CD4-positive, alpha-beta T cell (primary cell): ENCODE measurements around the gene PRKCH. TPM values are rescaled to one million over a fixed set of nuclear protein-coding genes. Genes with fewer than 3 reads are reported as not detected.

Experiments
- ATAC-seq: fragments of 200-7000 bp; cut with Tn5 transposase; one replicate; pipeline ENCODE4 v1.10.0; 2022; ENCODE audit warnings: mild to moderate bottlenecking; ENCODE audit not compliant: poor library complexity
- CTCF ChIA-PET: fragments of 350-600 bp; sonication (Branson Sonifier 250); formaldehyde crosslinking; loops from one replicate; lab custom pipeline; 2021; ENCODE audit warnings: antibody characterized with exemption, inconsistent platforms; lab: Charles Lee
- POLR2A ChIA-PET: fragments of 350-600 bp; sonication (Branson Sonifier 250); formaldehyde crosslinking; loops from one replicate; lab custom pipeline; 2021; ENCODE audit warnings: antibody characterized with exemption, inconsistent platforms; lab: Charles Lee
- DNase-seq, 14 experiments: peaks; one replicate each; pipeline ENCODE4 v3.0.0-alpha.2; 2013 to 2020; ENCODE audit warnings: mixed read lengths in 2 of 14
- H3K27ac ChIP-seq, 2 donors: one replicate each; pipeline versions ENCODE4 v1.5.1 to v1.7.0; 2013; ENCODE audit warnings: low read length in 2 of 2, low read depth in 1 of 2, mild to moderate bottlenecking in 1 of 2
- H3K27me3 ChIP-seq, 2 experiments: 1 replicate in 1 of 2; 2 replicates in 1 of 2; pipeline versions ENCODE4 v1.6.1 to v1.7.0; 2013; ENCODE audit warnings: low read length in 2 of 2, control low read depth in 1 of 2, mild to moderate bottlenecking in 1 of 2, moderate library complexity in 1 of 2; ENCODE audit not compliant: insufficient read depth in 2 of 2, control insufficient read depth in 1 of 2
- H3K36me3 ChIP-seq: one replicate; pipeline ENCODE4 v1.6.1; 2013; ENCODE audit warnings: low read length, control low read depth; ENCODE audit not compliant: insufficient read depth
- H3K4me1 ChIP-seq: one replicate; pipeline ENCODE4 v1.6.1; 2013; ENCODE audit warnings: low read length, control low read depth; ENCODE audit not compliant: insufficient read depth
- H3K4me3 ChIP-seq: one replicate; pipeline ENCODE4 v1.5.1; 2013; ENCODE audit warnings: mild to moderate bottlenecking, low read length, moderate library complexity
- H3K9me3 ChIP-seq, 2 experiments: 1 replicate in 1 of 2; 2 replicates in 1 of 2; pipeline versions ENCODE4 v1.6.1 to v1.7.0; 2013; ENCODE audit warnings: low read length in 2 of 2, mild to moderate bottlenecking in 2 of 2, control low read depth in 1 of 2, moderate library complexity in 1 of 2; ENCODE audit not compliant: control insufficient read depth in 1 of 2, insufficient read depth in 1 of 2
- H3K27ac Mint-ChIP-seq: one replicate; pipeline ENCODE4 v1.8.0; 2020; ENCODE audit warnings: mixed read lengths
- H3K27me3 Mint-ChIP-seq: one replicate; pipeline ENCODE4 v1.8.0; 2021; ENCODE audit warnings: mixed read lengths
- H3K36me3 Mint-ChIP-seq: one replicate; pipeline ENCODE4 v1.8.0; 2021; ENCODE audit warnings: low read depth, mixed read lengths
- H3K4me1 Mint-ChIP-seq: one replicate; pipeline ENCODE4 v1.8.0; 2021; ENCODE audit warnings: low read depth, mixed read lengths
- H3K4me3 Mint-ChIP-seq: one replicate; pipeline ENCODE4 v1.8.0; 2020; ENCODE audit warnings: mild to moderate bottlenecking, mixed read lengths
- H3K9me3 Mint-ChIP-seq: one replicate; pipeline ENCODE4 v1.8.0; 2020; ENCODE audit warnings: mixed read lengths
- CTCF ChIP-seq: fragments of 200-600 bp; IDR thresholded peaks from one replicate; pipeline ENCODE4 v1.8.0; 2022; ENCODE audit warnings: antibody characterized with exemption, mild to moderate bottlenecking
- intact Hi-C, 2 experiments: fragments of 100-400 bp; cut with DNase I in 1 of 2; cut with micrococcal nuclease in 1 of 2; formaldehyde crosslinking; loops; one replicate each; pipeline versions ENCODE4 v1.15.1 to v1.9.0; 2023 to 2025; cut with DNase I, micrococcal nuclease
- total RNA-seq, 174 experiments: library from RNA in 2 of 174; stranded (reverse) in 2 of 174; gene quantifications; one replicate each; pipeline ENCODE4 v1.2.3 and lab custom pipeline; 2021 to 2026

The PRKCH gene
- total RNA-seq, 2 experiments from 2014 or later = 378 to 385 TPM

DNA sequence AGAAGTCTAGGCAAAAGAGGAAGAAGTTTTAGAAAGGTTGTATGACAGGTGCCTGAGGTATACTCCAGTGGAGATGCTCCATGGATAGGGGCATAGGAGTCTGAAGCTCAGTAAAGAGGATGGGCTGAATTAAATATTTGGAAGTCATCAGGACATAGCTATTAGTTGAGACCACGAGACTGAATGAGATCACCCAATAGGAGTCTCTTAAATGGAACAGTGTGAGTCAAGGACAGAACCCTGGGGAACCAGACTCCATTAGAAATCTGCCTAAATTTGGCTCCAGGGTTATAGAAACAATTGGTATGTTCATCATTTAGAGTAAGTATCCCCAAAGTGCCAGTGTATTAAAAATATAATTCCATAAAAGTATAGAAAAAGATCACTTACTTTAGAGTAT, 172.6 kb downstream of the PRKCH start:
- ChIA-PET CTCF (interaction anchor here (1.4 to 1.9 kb wide), 4 partner anchors 7 to 16 kb away, joined by 3 to 6 read pairs (median 5); no protein-coding TSS in a partner anchor), POLR2A (interaction anchor here (0.5 to 1.1 kb wide), 3 partner anchors 8 to 201 kb away, joined by 3 to 4 read pairs (median 3); partner anchors contain the start of gene HIF1A)
- no peaks in the 10 kb centered on the region for H3K27me3 ChIP-seq
- ATAC-seq (no peak), DNase-seq (no peak)
- peaks cover 62% of the 10 kb centered on the region for H3K4me1 ChIP-seq
- H3K4me1 Mint-ChIP-seq = peaks cover 23% of the 10 kb centered on the region
- H3K4me3 ChIP-seq = no peak overlapping the region
- H3K9me3 ChIP-seq = no peaks in the 10 kb centered on the region
- no peaks in the 10 kb centered on the region for H3K27me3 Mint-ChIP-seq
- H3K36me3 ChIP-seq = peaks cover 97% of the 10 kb centered on the region
- intact Hi-C loops = no loop called here
- H3K27ac Mint-ChIP-seq = no peak overlapping the region
- no peak for TF ChIP-seq CTCF
- no peaks in the 10 kb centered on the region for H3K9me3 Mint-ChIP-seq
- H3K36me3 Mint-ChIP-seq = no peaks in the 10 kb centered on the region
- H3K4me3 Mint-ChIP-seq = no peak overlapping the region
- peak overlapping the region; percentile 8 to 25 for H3K27ac ChIP-seq

DNA sequence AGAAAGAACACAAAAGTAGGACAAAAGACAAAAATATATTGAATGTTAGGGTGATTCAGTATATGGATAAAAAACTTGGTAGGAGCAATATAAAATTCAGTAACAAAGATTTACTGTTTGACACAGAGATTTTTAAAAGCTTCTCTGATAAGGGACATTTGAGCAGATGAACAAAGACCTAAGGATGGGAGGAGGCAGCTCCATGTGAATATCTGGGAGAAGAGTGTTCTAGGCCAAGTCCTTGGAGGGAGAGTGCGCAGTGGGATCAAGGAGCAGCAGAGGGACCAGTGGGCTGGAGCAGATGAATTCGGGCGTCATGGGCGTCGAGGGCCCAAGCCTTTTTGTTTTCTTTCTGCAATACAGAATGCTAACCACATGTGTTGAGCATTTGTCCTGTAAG, 174.4 kb downstream of the PRKCH start:
- H3K27me3 ChIP-seq = no peaks in the 10 kb centered on the region
- ATAC-seq (no peak), DNase-seq (no peak)
- intact Hi-C loops = no loop called here
- CTCF ChIA-PET = interaction anchor here (1.9 kb wide), 1 partner anchor 17 kb away, joined by 6 read pairs; no protein-coding TSS in a partner anchor
- H3K4me3 Mint-ChIP-seq = no peak overlapping the region
- no peak overlapping the region for H3K27ac Mint-ChIP-seq
- H3K9me3 ChIP-seq = no peaks in the 10 kb centered on the region
- TF ChIP-seq CTCF = no peak
- H3K36me3 ChIP-seq = peaks cover 82% of the 10 kb centered on the region
- peaks cover 6% of the 10 kb centered on the region for H3K36me3 Mint-ChIP-seq
- no peaks in the 10 kb centered on the region for H3K9me3 Mint-ChIP-seq
- POLR2A ChIA-PET = interaction anchor here (1.2 to 1.4 kb wide), 2 partner anchors 9 to 18 kb away, joined by 3 read pairs; no protein-coding TSS in a partner anchor
- H3K27me3 Mint-ChIP-seq = no peaks in the 10 kb centered on the region
- peaks cover 25% of the 10 kb centered on the region for H3K4me1 Mint-ChIP-seq
- peaks cover 61% of the 10 kb centered on the region for H3K4me1 ChIP-seq
- no peak overlapping the region for H3K4me3 ChIP-seq
- no peak overlapping the region for H3K27ac ChIP-seq

- Mint-ChIP-seq H3K9me3 (no peaks in the 10 kb centered on the region), H3K27ac (no peak overlapping the region), H3K4me3 (no peak overlapping the region), H3K4me1 (peaks cover 50% of the 10 kb centered on the region), H3K27me3 (no peaks in the 10 kb centered on the region), H3K36me3 (peaks cover 31% of the 10 kb centered on the region)
- Histone ChIP-seq H3K4me1 (peaks cover 58% of the 10 kb centered on the region), H3K27ac (peak overlapping the region; percentile 22 to 25), H3K36me3 (peaks cover 57% of the 10 kb centered on the region), H3K9me3 (no peaks in the 10 kb centered on the region), H3K4me3 (no peak overlapping the region), H3K27me3 (no peaks in the 10 kb centered on the region)
- no peak for ATAC-seq
- ChIA-PET CTCF (interaction anchor here (0.9 kb wide), 1 partner anchor 19 kb away, joined by 3 read pairs; no protein-coding TSS in a partner anchor), POLR2A (interaction anchor here (0.8 kb wide), 1 partner anchor 19 kb away, joined by 5 read pairs; no protein-coding TSS in a partner anchor)
- intact Hi-C loops = no loop called here
- no peak for DNase-seq
- TF ChIP-seq CTCF = no peak
Measured at GRCh38 chr14:61498303-61498702, 176.9 kb downstream of the PRKCH start.
